ENCODE results near the gene OR52E5. TPM values are rescaled to one million over a fixed set of nuclear protein-coding genes. Genes with fewer than 3 reads are reported as not detected.

OR52E5 gene
- total RNA-seq, 2 donors from 2014 or later = not detected

- ATAC-seq (no peak), DNase-seq (no peak)
- intact Hi-C loops (cut with DNase I) = no loop called here
These were observed 37.6 kb downstream of the OR52E5 start for GRCh38 chr11:5930614-5931013.

GRCh38 chr11:5931061-5931460, 38.1 kb downstream of the OR52E5 start:
- DNase-seq (no peak), ATAC-seq (no peak)
- intact Hi-C loops (cut with DNase I) = no loop called here

GRCh38 chr11:5932671-5933070, 39.7 kb downstream of the OR52E5 start:
- DNase-seq (no peak), ATAC-seq (no peak)
- intact Hi-C loops (cut with DNase I) = no loop called here

GRCh38 chr11:5933116-5933515, 40.1 kb downstream of the OR52E5 start:
- DNase-seq = no peak
- no peak for ATAC-seq
- intact Hi-C loops (cut with DNase I) = no loop called here

- ATAC-seq (no peak), DNase-seq (no peak)
- intact Hi-C loops (cut with DNase I) = no loop called here
These were observed 45.0 kb downstream of the OR52E5 start for GRCh38 chr11:5937868-5938602.

- ATAC-seq (no peak), DNase-seq (no peak)
- intact Hi-C loops (cut with DNase I) = no loop called here
These were observed 45.6 kb downstream of the OR52E5 start for GRCh38 chr11:5938603-5938965.

GRCh38 chr11:5940748-5941147, 47.7 kb downstream of the OR52E5 start:
- intact Hi-C loops (cut with DNase I) = no loop called here
- no peak for ATAC-seq

GRCh38 chr11:5941951-5942350, 48.9 kb downstream of the OR52E5 start, which contains the start of gene OR56A3:
TSS of gene OR56A3 (plus strand) at chr11:5942251. CDS start at chr11:5947347, 5,096 bp downstream.
- ATAC-seq = no peak
- intact Hi-C loops (cut with DNase I) = no loop called here
- DNase-seq = no peak

More at GRCh38 chr11:5940748-5941147, 47.7 kb downstream of the OR52E5 start:
- DNase-seq = no peak

Other genes starting within 250 kb of the OR52E5 start
- 10 to 100 TPM; 14.2 to 14.8 TPM for gene TRIM5, start 208.1 kb upstream of the OR52E5 start, total RNA-seq
- 10 to 100 TPM; 29.6 to 33.7 TPM for gene TRIM22, start 203.4 kb upstream of the OR52E5 start, total RNA-seq
- not detected for gene OR56B1, start 156.8 kb upstream of the OR52E5 start, total RNA-seq
- gene OR52N4, start 139.0 kb upstream of the OR52E5 start, total RNA-seq = not detected
- not detected for gene OR52N5, start 109.9 kb upstream of the OR52E5 start, total RNA-seq
- not detected for gene OR52N1, start 101.9 kb upstream of the OR52E5 start, total RNA-seq
- gene OR52N2, start 84.3 kb upstream of the OR52E5 start, total RNA-seq = not detected
- not detected for gene OR52E6, start 51.3 kb upstream of the OR52E5 start, total RNA-seq
- not detected for gene OR52E8, start 35.5 kb upstream of the OR52E5 start, total RNA-seq
- gene OR52E4, start 12.6 kb upstream of the OR52E5 start, total RNA-seq = not detected
- not detected for gene OR56A3, start 49.0 kb downstream of the OR52E5 start, total RNA-seq
- gene OR56A5, start 75.3 kb downstream of the OR52E5 start, total RNA-seq = not detected
- not detected for gene OR52L1, start 93.8 kb downstream of the OR52E5 start, total RNA-seq
- gene OR56A4, start 113.7 kb downstream of the OR52E5 start, total RNA-seq = not detected
- not detected for gene OR56A1, start 137.6 kb downstream of the OR52E5 start, total RNA-seq
- not detected for gene OR56B4, start 214.5 kb downstream of the OR52E5 start, total RNA-seq